DOHH2 (cell line): ENCODE data around the gene DALRD3.

Experiments used
- H3F3A ChIP-seq: fragments of 200-600 bp; sonication (generic), shearing (Covaris generic); 2 replicates; pipeline ENCODE4 v1.6.0; 2016; ENCODE audit warnings: antibody characterized with exemption, mild to moderate bottlenecking; ENCODE audit not compliant: control insufficient read depth, insufficient read depth
- H3K27ac ChIP-seq: fragments of 200-600 bp; sonication (generic); 2 replicates; pipeline ENCODE4 v1.5.1; 2014; ENCODE audit warnings: low read depth, mild to moderate bottlenecking, low read length, moderate library complexity
- H3K27me3 ChIP-seq: fragments of 200-600 bp; sonication (generic); 2 replicates; pipeline ENCODE4 v1.6.1; 2014; ENCODE audit warnings: mild to moderate bottlenecking, low read length, mixed read lengths; ENCODE audit not compliant: control insufficient read depth
- H3K36me3 ChIP-seq: fragments of 200-600 bp; sonication (generic); 2 replicates; pipeline ENCODE4 v1.6.1; 2014; ENCODE audit warnings: mild to moderate bottlenecking, low read length, moderate library complexity, mixed read lengths; ENCODE audit not compliant: control insufficient read depth
- H3K4me1 ChIP-seq: fragments of 200-600 bp; sonication (generic); 2 replicates; pipeline ENCODE4 v1.6.1; 2014; ENCODE audit warnings: mild to moderate bottlenecking, low read length, mixed read lengths; ENCODE audit not compliant: control insufficient read depth
- H3K4me2 ChIP-seq: fragments of 200-600 bp; sonication (generic); 2 replicates; pipeline ENCODE4 v1.6.0; 2014; ENCODE audit warnings: mild to moderate bottlenecking, low read length, moderate library complexity
- H3K4me3 ChIP-seq: fragments of 200-600 bp; sonication (generic); 2 replicates; pipeline ENCODE4 v1.5.1; 2014; ENCODE audit warnings: mild to moderate bottlenecking, low read length, mixed read lengths
- H3K79me2 ChIP-seq: fragments of 200-600 bp; sonication (generic); 2 replicates; pipeline ENCODE4 v1.6.1; 2014; ENCODE audit warnings: mild to moderate bottlenecking, low read length, mixed read lengths; ENCODE audit not compliant: control insufficient read depth
- H3K9me2 ChIP-seq: fragments of 200-600 bp; sonication (generic); replicated peaks from 2 replicates; pipeline ENCODE4 v1.6.1; 2014; ENCODE audit warnings: mild to moderate bottlenecking, low read length, mixed read lengths; ENCODE audit not compliant: control insufficient read depth
- H3K9me3 ChIP-seq: fragments of 200-600 bp; sonication (generic); 2 replicates; pipeline ENCODE4 v1.6.1; 2014; ENCODE audit warnings: antibody characterized with exemption, low read length, mixed read lengths; ENCODE audit not compliant: control insufficient read depth, insufficient read depth
- H4K20me1 ChIP-seq: fragments of 200-600 bp; sonication (generic); 2 replicates; pipeline ENCODE4 v1.6.0; 2014; ENCODE audit warnings: low read depth, mild to moderate bottlenecking, antibody characterized with exemption, low read length, moderate library complexity; ENCODE audit not compliant: control insufficient read depth, insufficient read depth
- CTCF ChIP-seq: fragments of 200-600 bp; sonication (generic); IDR thresholded peaks from one replicate; pipeline ENCODE4 v1.5.1; 2014; ENCODE audit warnings: antibody characterized with exemption, mild to moderate bottlenecking, low read depth, low read length; ENCODE audit not compliant: poor library complexity, severe bottlenecking
- EZH2phosphoT487 ChIP-seq: fragments of 200-600 bp; sonication (generic); IDR thresholded peaks from 2 replicates; pipeline ENCODE4 v1.6.1; 2017; ENCODE audit warnings: borderline replicate concordance, mild to moderate bottlenecking, antibody characterized with exemption, low read length, moderate library complexity, mixed read lengths

The DALRD3 gene

DNA sequence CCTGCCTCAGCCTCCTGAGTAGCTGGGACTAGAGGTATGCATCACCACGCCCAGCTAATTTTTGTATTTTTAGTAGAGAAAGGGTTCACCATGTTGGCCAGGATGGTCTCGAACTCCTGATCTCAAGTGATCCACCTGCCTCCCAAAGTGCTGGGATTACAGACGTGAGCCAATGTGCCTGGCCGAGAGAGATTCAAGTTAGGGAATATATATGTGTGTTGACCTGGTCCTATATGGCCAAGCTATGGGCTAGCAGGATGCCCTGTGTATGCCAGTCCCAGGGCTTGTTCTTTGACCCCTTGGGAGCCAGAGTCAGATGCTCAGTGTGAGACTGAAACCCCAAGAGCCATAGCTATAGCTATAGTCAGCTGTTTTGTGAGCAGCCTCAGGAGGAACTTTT, 5.4 kb upstream of the DALRD3 start:
- Histone ChIP-seq H3F3A (peaks cover 32% of the 10 kb centered on the region), H3K27me3 (no peaks in the 10 kb centered on the region), H3K9me2 (no peaks in the 10 kb centered on the region), H3K79me2 (peaks cover 91% of the 10 kb centered on the region), H3K4me2 (peak overlapping the region; percentile 23; the same call in 1 of the 2 replicates), H3K9me3 (no peaks in the 10 kb centered on the region), H4K20me1 (peaks cover 4% of the 10 kb centered on the region; the same call in 1 of the 2 replicates), H3K4me1 (peaks cover 67% of the 10 kb centered on the region), H3K36me3 (peaks cover 87% of the 10 kb centered on the region), H3K4me3 (no peak overlapping the region), H3K27ac (no peak overlapping the region)
- TF ChIP-seq CTCF (no peak), EZH2phosphoT487 (no peak)

- H4K20me1 ChIP-seq: peaks cover 1% of the 10 kb centered on the region; the same call in 1 of the 2 replicates
- H3K79me2 ChIP-seq: peaks cover 81% of the 10 kb centered on the region
- H3K9me2 ChIP-seq: no peaks in the 10 kb centered on the region
- peak overlapping the region; percentile 92 for H3K27ac ChIP-seq
- peaks cover 62% of the 10 kb centered on the region for H3K4me1 ChIP-seq
- peaks cover 28% of the 10 kb centered on the region for H3F3A ChIP-seq
- H3K4me2 ChIP-seq: peak overlapping the region; percentile 94
- peak overlapping the region; percentile 92 for H3K4me3 ChIP-seq
- no peak for TF ChIP-seq EZH2phosphoT487
- TF ChIP-seq CTCF: no peak
- no peaks in the 10 kb centered on the region for H3K27me3 ChIP-seq
- no peaks in the 10 kb centered on the region for H3K9me3 ChIP-seq
- peaks cover 76% of the 10 kb centered on the region for H3K36me3 ChIP-seq
These were observed 4.3 kb upstream of the DALRD3 start for GRCh38 chr3:49022688-49023171.

DNA sequence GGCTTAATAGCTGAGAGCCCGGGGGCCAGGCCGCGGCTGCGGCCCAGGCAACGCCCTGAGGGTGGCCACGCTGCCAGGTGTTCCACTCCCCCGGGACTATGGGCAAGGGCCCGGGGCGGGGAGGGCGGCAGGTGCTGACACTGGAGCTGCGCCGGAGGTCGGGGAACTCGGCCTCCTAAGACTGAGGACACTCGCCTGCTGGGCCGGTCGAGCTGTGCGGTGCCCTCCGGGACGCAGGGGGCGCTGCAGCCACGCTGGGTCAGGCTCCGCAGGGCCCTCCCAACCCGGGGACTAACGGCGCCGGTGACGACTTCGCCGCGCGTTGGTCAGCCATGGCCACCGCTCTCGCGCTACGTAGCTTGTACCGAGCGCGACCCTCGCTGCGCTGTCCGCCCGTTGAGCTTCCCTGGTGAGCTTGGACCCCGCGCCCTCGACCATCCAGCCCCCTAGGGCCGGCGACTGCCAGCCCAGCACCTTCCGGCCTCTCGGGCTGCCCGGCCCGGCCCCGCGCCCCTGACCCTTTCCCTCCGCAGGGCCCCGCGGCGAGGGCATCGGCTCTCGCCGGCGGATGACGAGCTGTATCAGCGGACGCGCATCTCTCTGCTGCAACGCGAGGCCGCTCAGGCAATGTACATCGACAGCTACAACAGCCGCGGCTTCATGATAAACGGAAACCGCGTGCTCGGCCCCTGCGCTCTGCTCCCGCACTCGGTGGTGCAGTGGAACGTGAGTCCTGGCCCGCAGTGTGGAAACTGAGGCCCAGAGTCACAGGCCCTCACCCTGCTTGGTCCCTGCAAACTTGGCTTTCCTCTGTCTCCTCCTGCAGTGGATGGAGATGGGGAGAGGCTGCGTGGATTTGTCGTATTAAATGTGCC, 3.7 kb upstream of the DALRD3 start, which contains the start of gene NDUFAF3:
NDUFAF3 (plus strand) TSS at position 309 of the 875 bp plus-strand sequence; CDS start at position 333, 24 bp downstream.
- Histone ChIP-seq H3K9me3 (no peaks in the 10 kb centered on the region), H3K4me2 (peak within 1 kb of the TSS; percentile 94), H3K9me2 (no peaks in the 10 kb centered on the region), H3K79me2 (peaks cover 74% of the 10 kb centered on the region), H3K36me3 (peaks cover 69% of the 10 kb centered on the region), H3F3A (peaks cover 27% of the 10 kb centered on the region), H4K20me1 (no peaks in the 10 kb centered on the region), H3K4me1 (peaks cover 62% of the 10 kb centered on the region), H3K27ac (peak within 1 kb of the TSS; percentile 92), H3K4me3 (peak within 1 kb of the TSS; percentile 92), H3K27me3 (no peaks in the 10 kb centered on the region)
- TF ChIP-seq EZH2phosphoT487 (no peak), CTCF (peak; percentile 89)
